ENCODE measurements around the gene GNB1.

GNB1 gene

DNA sequence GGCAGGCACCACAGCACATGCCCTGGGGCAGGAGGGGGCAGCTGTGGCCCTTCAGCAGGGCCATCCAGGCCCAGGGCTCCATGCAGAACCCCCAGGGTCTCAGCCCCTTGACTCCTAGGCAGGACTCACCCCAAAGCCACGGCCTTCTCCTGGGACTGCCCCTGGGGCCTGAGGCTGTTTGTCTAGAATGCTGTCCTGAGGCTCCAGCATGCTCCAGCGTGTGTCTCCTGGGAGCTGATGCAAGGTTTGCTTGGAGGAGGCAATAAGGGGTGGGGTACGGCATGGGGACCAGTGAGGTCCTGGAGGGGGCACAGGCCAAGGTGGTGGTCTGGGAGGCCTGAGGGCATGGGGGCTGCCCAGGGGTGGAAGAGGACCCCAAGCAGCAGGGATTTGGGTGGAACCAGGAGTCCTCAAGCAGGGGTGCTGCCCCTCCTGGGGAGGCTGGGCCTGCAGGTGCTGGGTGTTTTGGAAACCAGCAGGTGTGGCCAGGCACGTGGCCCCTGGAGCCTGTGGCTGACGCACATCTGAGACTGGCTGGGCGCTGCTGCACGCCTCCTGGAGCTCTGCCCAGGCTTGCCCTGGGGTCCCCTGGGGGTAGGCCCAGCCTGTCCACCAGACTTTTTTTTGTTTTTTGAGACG lies 16.3 kb upstream of the GNB1 start:
- peak; percentile 73 for DNase-seq

DNA sequence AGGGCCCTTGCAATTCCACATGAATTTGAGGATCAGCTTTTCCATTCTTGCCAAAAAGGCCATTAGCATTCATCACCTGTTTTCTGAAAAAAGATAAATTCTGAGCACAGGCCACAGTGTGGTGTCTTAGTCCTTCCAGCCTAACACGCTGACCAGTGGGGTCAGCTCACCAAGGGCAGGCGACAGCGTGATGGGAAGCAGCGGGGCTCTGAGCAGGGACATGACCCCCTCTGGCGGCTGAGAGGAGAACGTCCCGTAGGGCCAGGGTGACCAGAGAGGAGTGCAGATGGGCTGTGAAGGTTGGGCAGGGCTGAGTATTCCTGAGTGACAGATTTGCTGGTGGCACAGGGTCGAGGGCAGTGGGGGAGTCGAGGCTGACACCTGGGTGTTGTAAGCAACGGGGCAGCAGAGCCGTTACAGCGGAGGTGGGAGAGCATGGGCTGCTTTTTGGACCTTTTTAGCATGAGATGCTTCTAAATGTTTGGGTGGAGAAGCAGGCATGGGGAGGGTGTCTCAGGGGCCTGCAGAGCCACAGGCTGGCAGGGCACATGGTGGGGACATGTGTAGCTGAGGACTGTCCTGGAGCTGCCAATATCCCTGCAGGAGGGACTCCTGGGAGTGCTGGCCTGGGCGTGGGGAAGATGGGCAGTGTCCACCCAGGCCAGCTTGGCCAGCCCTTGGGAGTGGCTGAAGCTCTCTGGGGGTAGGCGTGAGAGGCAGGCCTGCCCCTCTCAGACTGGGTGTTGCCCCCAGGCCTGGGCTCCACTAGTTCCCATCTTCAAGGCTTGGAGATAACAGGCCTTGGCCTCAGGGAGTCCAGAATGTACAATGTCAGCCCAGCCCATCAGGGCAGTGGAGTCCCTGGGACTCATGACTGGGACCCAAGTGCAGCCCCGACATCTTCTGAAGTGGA lies 15.6 kb upstream of the GNB1 start:
- DNase-seq, result peak; percentile 10

DNA sequence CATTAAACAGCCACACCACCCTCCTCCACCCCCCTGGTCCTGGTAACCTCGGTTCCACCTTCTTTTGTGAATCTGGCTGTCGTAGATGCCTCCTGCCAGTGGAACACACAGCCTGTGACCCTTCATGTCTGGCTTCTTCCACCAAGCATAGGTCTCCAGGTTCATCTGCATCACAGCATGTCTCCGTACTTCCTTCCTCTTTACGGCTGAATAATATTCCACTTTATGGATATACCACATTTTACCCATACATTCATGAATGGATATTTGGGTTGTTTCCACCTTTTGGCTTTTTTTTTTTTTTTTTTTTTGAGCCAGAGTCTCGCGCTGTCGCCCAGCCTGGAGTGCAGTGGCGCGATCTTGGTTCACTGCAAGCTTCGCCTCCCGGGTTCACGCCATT lies 12.3 kb upstream of the GNB1 start:
- no peak for DNase-seq

DNA sequence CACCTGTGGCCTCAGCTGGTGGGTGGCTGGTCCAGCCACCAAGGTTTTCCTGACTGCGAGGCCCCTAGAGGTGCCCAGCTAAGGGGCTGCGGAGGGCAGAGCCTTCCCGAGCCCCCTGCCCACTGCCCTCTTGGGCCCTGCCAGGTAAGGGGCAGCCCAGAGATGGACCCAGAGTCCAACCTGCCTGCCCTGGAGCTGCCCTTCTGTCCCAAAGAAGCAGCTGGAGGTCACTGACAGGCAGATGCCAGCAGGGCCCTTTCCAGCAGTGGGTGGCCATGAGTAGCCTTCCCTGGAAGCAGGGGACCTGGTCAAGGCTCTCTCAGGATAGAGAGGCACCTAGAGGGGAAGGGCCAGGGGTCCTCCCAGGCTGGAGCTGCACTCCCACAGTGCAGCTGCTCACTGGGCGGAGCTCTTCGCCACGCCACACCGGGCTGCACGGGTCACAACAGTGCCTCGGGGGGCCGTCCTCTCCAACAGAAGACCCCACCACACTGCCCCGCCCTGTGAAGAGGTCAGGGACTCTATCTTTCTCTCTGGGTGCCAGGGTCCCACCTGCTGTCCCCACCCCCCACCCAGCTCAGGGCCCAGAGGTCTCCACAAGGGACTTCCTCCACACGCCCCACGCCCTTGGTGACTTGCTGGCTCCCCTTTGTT lies 10.9 kb upstream of the GNB1 start:
- DNase-seq, result no peak

DNA sequence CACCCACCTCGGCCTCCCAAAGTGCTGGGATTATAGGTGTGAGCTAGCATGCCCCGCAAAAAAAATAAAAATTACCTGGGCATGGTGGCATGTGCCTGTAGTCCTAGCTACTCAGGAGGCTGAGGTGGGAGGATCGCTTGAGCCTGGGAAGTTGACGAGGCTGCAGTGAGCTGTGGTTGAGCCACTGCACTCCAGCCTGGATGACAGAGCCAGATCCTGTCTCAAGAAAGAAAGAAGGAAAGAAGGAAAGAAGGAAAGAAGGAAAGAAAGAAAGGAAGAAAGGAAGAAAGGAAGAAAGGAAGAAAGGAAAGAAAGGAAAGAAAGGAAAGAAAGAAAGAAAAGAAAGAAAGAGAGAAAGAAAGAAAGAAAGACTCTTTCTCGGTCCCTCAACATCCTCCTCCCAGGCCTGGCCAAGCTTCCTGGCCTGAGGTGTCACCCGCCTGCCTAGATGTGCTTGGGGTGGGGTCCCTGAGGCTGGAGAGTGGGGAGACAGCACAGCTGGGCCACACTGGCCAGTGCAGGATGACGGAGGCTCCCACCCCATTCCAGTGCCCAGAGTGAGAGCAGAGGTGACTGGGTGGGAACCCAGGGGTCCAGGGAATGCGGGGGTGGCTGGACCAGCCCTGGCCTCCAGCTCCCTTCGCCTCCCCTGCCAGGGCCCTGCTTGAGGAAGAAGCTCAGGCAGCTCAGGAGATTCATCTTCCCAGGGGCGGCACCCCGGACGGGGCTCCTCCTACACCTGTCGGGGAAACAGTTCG lies 10.2 kb upstream of the GNB1 start:
- DNase-seq, result no peak

DNA sequence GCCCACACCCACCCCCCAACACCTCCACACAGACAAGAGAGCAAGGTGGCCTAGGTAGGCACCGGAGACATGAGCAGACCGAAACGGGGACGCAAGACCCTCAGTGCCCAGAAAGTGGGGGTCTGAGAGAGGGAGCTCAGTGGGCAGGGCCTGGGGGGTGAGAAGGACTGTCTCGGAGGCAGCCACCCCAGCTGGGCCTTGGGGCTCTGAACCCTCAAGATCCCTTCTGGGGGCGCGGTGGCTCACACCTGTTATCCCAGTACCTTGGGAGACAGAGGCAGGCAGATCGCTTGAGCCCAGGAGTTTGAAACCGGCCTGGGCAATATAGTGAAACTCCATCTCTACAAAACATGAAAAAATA lies 9.1 kb upstream of the GNB1 start:
- no peak for DNase-seq

DNA sequence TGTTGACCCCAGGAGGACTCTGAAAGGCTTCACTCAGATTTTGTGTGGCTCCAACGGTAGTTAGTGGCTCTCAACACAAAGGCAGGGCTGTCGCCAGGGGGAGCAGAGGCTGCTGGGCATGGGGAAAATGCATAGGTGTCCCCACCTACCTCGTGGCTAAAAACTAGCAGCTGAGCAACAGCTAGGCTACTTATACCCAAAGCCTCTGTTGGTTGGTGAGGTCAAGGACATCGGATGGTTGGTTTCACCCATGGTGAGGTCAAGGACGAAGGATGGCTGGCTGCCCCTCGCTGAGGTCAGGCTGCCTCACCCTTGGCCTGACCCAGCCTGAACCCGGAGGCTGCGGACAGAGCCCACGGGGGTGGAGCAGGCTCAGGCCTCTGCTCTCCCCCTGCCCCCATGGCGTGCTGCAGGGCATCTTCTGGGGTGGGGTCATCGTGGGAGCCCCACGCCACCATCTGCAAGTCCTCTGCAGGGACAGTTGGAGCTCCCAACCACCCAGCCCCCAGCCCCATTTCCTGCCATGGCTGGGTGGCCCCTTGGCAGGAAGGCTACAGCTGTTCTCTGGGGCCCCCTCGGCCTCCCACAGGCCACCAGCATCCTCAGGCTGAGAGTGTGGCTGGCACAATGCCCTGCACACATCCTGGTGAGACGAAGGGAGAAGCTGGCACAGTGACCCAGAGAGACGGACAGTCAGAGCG lies 8.5 kb upstream of the GNB1 start:
- no peak for DNase-seq

DNA sequence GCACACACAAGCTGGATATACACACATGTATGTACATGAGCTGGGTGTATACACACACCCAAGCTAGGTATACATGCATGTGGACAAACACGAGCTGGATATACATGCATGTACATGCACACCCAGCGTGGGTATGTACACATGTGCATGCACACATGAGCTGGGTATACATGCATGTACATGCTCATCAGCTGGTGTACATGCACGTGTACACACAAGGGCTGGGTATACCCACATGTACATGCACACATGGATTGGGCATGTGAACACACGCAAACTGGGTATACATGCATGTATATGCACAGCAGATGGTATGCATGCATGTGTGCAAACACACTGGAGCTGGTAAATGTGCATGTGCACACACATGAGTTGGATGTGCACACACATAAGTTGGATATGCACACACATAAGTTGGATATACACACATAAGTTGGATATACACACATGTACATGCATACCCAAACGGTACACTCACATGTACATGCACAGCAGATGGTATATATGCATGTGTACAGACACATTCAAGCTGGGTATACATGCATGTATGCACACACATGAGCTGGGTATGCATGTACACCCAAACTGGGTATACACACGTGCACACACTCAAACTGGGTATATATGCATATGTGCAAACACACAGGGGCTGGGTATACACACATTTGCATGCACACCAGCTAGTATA lies 7.5 kb upstream of the GNB1 start:
- DNase-seq, result no peak

DNA sequence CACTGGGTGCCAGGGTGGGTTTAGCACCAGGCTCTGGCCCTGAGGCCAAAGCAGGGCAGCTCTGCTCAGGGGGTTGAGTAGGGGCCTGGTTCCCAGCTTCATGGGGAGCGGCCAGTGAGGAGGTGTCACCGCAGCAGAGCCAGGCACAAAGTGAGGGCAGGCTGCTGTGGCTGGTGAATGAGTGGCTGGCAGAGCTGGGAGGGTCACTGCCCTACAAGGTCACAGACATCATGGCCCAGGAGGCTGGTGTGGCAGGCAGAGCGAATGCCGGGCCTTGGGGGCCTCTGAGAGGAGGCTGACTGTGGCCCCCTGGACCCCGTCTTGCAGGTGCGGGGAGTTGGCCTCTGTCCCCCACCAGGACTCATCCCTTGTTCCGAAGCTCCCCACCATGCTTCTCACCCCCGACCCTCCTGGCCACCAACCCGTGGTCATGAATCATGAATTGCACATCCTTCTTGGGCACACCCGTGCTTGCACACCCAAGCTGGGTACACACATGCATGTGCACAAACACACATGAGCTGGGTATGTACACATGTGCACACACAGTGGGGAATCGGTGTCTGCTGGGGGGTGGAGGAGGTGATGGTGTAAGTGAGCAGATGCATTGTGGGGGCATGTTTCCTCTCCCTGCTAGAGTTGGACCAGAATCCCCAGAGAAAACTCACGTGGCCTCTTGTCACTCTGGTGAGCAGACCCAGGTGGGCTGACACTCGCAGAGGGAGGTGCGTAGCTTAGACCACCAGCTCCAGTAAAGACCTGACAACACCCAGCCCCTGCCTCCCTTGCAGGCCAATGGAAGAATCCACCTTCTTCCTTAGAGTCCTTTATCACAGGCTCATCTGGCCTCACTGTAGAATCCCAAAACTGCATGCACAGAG lies 4.8 kb upstream of the GNB1 start:
- no peak for DNase-seq

DNA sequence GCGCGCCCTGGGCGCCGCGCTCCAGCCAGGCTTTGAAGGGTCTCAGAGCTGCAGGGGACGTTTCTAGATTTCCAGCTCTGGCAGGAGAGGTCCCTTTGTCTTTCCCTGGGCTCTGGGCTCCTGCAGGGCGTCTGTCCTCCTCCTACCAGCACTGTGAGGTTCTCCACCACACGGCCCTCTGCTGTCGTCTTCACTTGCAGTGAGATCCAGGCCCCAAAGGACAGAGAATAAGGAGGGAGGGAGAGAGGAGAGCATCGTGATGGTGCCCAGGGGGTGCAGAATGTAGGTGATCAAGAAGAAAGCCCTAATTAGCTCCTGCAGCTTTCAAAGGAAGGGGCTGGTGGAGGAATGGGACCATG lies 4.2 kb upstream of the GNB1 start:
- no peak for DNase-seq

DNA sequence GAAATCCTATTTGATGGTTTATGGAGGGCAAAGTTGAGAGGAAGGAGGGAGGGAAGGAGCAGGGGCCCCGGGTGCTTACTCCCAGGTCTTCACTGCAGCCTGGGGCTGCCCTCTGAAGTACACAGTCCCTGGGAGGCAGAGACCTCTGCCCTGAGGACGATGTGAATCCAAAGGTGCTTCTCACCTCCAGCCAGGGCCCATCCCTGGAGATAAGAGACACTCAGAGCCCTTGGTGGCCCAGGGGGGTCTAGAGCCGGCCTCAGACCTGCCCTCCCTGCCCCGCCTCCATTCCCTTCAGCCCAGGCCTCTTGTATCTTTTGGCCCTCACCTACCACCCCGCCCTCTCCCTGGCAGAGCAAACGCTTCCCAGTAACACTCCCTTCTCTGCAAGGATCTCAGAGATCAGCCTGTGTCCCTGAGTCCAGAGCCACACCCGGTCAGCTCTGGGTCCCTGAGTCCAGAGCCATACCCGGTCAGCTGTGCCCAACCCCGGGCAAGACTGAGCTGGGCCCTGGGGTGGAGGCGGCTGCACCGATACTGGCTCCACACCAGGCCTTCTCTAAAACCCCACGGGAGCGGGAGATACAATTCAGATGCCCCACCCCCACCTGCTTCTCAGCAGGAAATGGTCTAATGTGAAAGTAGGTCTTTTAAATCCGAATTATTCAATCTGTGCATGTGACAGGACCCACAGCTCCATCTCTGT lies 3.6 kb upstream of the GNB1 start:
- no peak for DNase-seq

DNA sequence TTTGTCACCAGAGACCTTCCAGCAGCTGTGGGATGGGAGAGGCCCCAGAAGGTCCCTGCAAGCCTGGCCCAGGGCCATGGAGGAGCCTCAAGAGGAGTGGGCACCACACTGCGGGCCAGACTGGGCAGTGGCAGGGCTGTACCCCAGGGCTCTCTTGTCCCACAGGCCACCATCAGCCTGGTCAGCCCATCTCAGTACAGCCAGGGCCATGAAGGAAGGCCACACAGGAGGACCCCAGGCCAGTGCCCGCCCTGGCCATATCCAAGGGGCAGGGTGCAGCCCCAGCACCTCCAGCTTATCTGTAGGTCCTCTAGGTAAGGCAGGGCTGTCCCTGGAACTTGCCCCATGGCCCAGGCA lies 3.1 kb upstream of the GNB1 start:
- DNase-seq, result no peak

DNA sequence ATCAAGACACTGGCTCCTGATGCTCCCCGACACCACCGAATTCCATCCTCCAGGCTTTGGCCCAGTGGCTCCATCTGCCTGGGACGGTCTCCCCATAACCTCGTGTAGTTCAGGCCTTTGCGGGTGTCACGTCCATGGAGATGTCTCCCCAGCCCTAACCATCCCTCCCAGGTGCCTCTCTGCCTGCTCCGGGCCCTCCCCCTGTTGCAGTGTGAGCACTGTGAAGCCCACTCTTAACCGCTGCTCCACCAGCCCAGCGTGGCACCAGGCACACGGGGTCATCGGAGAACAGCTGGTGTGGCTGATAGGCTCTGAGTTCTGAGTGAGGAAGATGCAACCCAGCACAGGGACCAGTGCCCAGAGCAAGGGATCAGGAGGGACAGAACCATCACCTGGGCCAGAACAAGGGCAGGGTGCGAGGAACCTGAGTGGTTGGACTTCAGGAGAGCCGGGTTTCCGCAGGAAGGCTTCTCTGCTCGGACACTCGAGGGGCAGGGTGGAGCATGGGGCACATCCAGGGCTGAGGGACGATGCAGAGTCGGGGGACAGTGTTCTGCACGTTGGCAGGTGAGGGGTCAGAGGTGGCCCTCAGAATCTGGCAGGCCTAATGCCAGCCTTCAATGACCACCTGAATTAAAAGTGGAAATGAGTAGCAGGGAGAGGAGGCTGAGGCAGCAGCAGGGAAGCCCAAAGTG lies 2.6 kb upstream of the GNB1 start:
- no peak for DNase-seq

DNA sequence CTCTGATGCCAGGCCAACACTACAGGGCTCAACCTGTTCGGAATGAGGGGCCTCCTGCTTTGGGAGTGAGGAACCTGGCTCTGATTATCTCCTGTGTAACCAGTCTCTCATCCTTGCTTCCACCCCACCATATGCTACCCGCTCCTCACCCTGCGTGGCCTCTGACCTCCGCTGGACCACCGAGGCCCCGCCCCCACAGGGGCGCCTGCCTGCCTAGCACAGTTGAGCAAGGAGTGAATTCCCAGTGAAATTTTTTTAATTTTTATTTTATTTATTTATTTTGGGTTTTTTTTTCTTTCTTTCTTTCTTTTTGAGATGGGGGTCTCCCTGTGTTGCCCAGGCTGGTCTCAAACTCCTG lies 1.9 kb upstream of the GNB1 start:
- DNase-seq, result no peak

DNA sequence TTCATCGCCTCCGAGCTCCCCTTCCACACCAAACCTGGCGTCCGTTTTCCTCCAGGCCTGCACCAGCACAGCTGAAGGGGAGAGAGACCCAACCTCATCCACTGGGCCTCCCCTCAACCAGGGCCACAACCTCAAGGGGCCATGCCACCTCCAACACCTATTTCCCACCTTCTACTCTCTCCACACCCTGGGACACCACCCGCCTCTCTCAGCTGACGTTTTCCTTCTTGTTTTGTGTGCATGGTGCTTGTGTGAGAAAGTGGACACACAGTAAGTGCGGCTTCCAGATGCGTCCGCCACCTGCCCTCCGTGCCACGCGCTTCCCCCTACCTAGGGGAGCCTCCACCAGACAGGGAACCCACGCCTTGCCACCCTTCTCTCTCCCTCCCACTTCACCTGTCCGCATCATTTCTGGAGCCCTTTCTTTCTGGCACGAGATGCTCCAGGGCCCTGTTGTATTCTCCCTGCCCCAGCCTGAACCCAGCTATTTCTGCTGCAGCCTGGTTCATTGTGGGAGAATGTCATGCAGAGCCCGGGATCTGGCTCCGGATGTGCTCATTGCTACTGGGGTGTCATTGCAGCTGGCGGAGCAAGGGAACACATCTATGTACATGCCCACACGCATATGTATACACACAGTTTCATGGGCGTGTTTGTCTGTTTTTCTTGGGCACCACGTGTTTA lies 1.3 kb upstream of the GNB1 start:
- DNase-seq, result no peak

DNA sequence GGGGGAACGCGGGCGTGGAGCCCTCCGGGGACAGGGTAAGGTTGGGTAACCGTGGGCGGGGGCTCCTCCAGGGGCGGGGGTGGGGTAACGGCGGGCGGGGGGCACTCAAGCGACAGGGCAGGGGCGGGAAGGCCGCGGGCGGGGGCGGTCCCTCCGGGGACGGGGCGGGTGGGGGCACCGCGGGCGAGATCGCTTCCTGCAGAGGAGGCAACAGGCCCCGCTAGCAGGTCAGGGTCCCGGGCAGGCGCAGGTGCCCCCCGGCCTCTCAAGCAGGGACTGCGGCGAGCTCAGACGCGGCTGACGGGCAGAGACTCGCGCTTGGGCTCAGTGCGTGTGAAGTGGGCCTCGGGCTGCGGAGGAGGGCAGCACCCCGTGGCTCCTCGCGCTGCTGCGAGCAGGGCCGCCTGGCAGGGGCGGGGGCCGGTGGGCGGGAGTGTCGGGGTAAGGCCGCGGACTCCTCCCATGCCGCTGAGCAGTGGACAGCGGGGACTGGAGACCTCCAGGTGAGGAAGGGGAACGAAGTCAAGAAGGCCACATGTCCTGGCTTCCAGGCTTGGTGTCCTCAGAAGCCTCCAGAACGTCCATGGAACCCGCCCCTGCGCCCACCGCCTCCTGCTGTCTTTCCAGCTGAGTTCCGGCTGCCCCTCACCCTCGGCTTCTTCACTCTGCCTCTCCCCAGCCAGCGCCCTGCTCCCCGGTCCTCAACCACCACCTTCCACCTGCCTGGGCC lies 627 bp upstream of the GNB1 start:
- peak; percentile 67 for DNase-seq

DNA sequence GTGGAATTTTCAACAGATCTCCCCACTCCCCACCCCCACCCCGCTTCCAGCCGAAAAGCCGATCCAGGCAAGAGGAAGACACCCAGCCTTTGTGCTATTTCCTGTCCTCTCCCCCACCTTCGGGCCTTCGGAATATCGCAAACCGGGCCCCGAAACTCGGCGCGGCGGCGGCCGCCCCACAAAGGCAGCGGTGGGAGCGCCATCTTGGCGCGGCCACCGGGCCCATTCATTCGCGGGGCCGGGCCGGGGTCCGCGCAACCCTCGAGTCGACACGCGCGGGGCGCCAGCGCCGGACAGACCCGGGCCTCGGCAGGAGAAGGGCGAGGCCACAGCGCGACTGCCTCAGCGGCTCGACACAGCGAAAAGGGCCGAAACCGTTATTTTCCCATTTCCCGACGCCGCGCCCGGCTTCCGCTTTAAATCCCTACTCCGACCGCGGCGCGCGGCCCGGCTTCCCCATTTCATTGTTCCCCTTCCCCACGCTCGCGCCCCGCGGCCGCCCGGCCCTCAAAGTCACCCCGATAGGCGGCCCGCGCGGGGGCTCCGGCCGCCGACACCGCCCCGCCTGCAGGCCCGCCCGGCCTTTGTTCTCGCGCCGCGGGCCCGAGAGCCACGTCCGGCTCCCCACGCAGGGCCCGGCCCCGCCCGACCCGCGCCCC lies 911 bp downstream of the GNB1 start:
- DNase-seq, result no peak

DNA sequence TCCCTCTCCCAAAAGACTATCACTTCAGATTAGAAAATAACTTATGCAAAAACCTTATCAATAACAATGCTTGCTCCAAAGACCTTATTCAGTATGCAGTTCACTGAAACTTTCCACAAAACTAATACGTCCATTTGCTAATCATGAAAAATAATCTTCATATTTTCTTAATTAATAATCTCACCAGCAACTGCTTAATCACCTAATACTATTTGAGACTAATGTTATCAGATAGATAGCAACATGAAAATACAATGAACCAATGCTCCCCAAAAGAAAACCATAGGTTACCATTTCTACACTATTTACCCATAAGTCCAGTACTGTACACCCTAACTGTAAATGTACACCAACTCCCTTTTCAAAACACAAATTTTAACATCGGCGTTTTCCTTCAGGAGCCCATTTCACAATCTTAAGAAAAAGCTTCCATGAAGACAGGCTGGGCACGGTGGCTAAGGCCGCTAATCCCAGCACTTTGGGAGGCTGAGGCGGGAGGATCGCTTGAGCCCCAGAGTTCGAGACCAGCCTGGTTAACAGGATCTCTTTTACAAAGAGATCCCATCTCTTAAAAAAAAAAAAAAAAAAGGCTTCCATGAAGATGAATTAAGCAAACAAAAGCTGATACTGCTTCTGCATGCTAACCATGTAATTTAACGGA lies 1.7 kb downstream of the GNB1 start:
- no peak for DNase-seq
